ENCODE data around the gene PACRGL.

Gene PACRGL

GRCh38 chr4:20700007-20700761, at the start of gene PACRGL:
Gene PACRGL (plus strand): TSS chr4:20700458. CDS start chr4:20704482, 4,024 bp downstream.
- DNase-seq (ENCODE audit: low read depth), result peak; percentile 82

- no peak for DNase-seq (ENCODE audit: low read depth)
Measured at GRCh38 chr4:20652226-20652885, 47.9 kb upstream of the PACRGL start.

GRCh38 chr4:20658456-20658855, 41.8 kb upstream of the PACRGL start:
- no peak for DNase-seq (ENCODE audit: low read depth)

- no peak for DNase-seq (ENCODE audit: low read depth)
Measured at GRCh38 chr4:20662851-20663250, 37.4 kb upstream of the PACRGL start.

GRCh38 chr4:20666012-20666860, 34.0 kb upstream of the PACRGL start:
- DNase-seq (ENCODE audit: low read depth), result no peak

- no peak for DNase-seq (ENCODE audit: low read depth)
Measured at GRCh38 chr4:20672262-20672661, 28.0 kb upstream of the PACRGL start.

- DNase-seq (ENCODE audit: low read depth), result no peak
Measured at GRCh38 chr4:20675786-20676185, 24.5 kb upstream of the PACRGL start.

- DNase-seq (ENCODE audit: low read depth), result no peak
Measured at GRCh38 chr4:20676501-20677197, 23.6 kb upstream of the PACRGL start.

GRCh38 chr4:20678400-20678799, 21.9 kb upstream of the PACRGL start:
- DNase-seq (ENCODE audit: low read depth), result no peak

GRCh38 chr4:20679951-20680350, 20.3 kb upstream of the PACRGL start:
- no peak for DNase-seq (ENCODE audit: low read depth)

- DNase-seq (ENCODE audit: low read depth), result no peak
Measured at GRCh38 chr4:20680736-20681135, 19.5 kb upstream of the PACRGL start.

- no peak for DNase-seq (ENCODE audit: low read depth)
Measured at GRCh38 chr4:20681271-20681670, 19.0 kb upstream of the PACRGL start.

GRCh38 chr4:20682853-20683252, 17.4 kb upstream of the PACRGL start:
- no peak for DNase-seq (ENCODE audit: low read depth)

- no peak for DNase-seq (ENCODE audit: low read depth)
Measured at GRCh38 chr4:20683766-20684165, 16.5 kb upstream of the PACRGL start.

GRCh38 chr4:20684852-20685763, 15.2 kb upstream of the PACRGL start:
- no peak for DNase-seq (ENCODE audit: low read depth)

- no peak for DNase-seq (ENCODE audit: low read depth)
Measured at GRCh38 chr4:20687864-20688263, 12.4 kb upstream of the PACRGL start.

GRCh38 chr4:20696815-20697214, 3.4 kb upstream of the PACRGL start:
- DNase-seq (ENCODE audit: low read depth), result no peak

- DNase-seq (ENCODE audit: low read depth), result no peak
Measured at GRCh38 chr4:20698382-20698781, 1.9 kb upstream of the PACRGL start.

- DNase-seq (ENCODE audit: low read depth), result no peak
Measured at GRCh38 chr4:20698820-20699219, 1.4 kb upstream of the PACRGL start.

GRCh38 chr4:20711335-20711734, 11.1 kb downstream of the PACRGL start:
- DNase-seq (ENCODE audit: low read depth), result no peak

- DNase-seq (ENCODE audit: low read depth), result no peak
Measured at GRCh38 chr4:20723019-20723418, 22.8 kb downstream of the PACRGL start.
